HepG2 (cell line): ENCODE results near the gene REST. TPM values are rescaled to one million over a fixed set of nuclear protein-coding genes. Genes with fewer than 3 reads are reported as not detected.

ENCODE experiments used
- BCLAF1 ChIP-seq: fragments of 450-650 bp; IDR thresholded peaks from 2 replicates; pipeline ENCODE4 v1.6.1; 2017; ENCODE audit warnings: mild to moderate bottlenecking
- GTF3A ChIP-seq: sonication (generic); formaldehyde crosslinking; conservative IDR thresholded peaks from 2 replicates; pipeline ENCODE4 v1.4.0; 2020; ENCODE audit warnings: mild to moderate bottlenecking, missing genetic modification reagents
- MEIS2 ChIP-seq: sonication (generic); formaldehyde crosslinking; IDR thresholded peaks from 2 replicates; pipeline ENCODE4 v1.9.0; 2021; ENCODE audit warnings: mild to moderate bottlenecking, missing genetic modification reagents
- PBX3 ChIP-seq: sonication (generic); formaldehyde crosslinking; IDR thresholded peaks from 2 replicates; pipeline ENCODE4 v1.8.1; 2023; ENCODE audit warnings: missing genetic modification reagents, inconsistent platforms, borderline replicate concordance
- REPIN1 ChIP-seq: sonication (generic); formaldehyde crosslinking; IDR thresholded peaks from 2 replicates; pipeline ENCODE4 v1.8.0; 2022; ENCODE audit warnings: missing genetic modification reagents, low read depth, mild to moderate bottlenecking, borderline replicate concordance
- ZBTB44 ChIP-seq: sonication (generic); formaldehyde crosslinking; IDR thresholded peaks from 2 replicates; pipeline ENCODE4 v1.4.0; 2020; ENCODE audit warnings: missing genetic modification reagents
- ZNF121 ChIP-seq: sonication (generic); formaldehyde crosslinking; IDR thresholded peaks from 2 replicates; pipeline ENCODE4 v1.5.0; 2020; ENCODE audit warnings: mild to moderate bottlenecking, missing genetic modification reagents
- ZNF280D ChIP-seq: sonication (generic); formaldehyde crosslinking; IDR thresholded peaks from 2 replicates; pipeline ENCODE4 v1.5.1; 2020; ENCODE audit warnings: mild to moderate bottlenecking, missing genetic modification reagents
- polyA plus RNA-seq, 8 experiments: library from polyadenylated mRNA; depleted of rRNA in 3 of 8; stranded (reverse) in 7 of 8; unstranded in 1 of 8; fragments of >200 nt; fragmentation: Illumina TruSeq in 4 of 8; extraction: Trizol in 4 of 8; gene quantifications; 2 replicates each; pipeline versions ENCODE4 v1.2.1 to v1.2.3, GENCODE V29; 2011 to 2016; ENCODE audit warnings: low read depth in 4 of 8, missing spikeins in 1 of 8, mixed read lengths in 1 of 8; ENCODE audit not compliant: insufficient read depth in 1 of 8
- total RNA-seq, 5 experiments: library from RNA; depleted of rRNA; stranded (reverse); fragments of >200 nt; fragmentation: Illumina TruSeq; extraction: Trizol; gene quantifications; 2 replicates each; pipeline ENCODE4 v1.2.3, GENCODE V29; 2016; ENCODE audit warnings: low read depth in 1 of 5

REST gene
- total and polyA plus RNA-seq, 2 of the 13 experiments (the other 11 are each of a cell fraction or from before 2014, with no cell fraction given): 12.7 to 22.4 TPM

GRCh38 chr4:56961107-56961500 is 53.4 kb downstream of the REST start (continued):
- TF ChIP-seq BCLAF1 (no peak), ZBTB44 (no peak), ZNF280D (CRISPR knock-in tag) (no peak), GTF3A (CRISPR knock-in tag) (no peak), MEIS2 (no peak), REPIN1 (no peak), ZNF121 (CRISPR knock-in tag) (peak; percentile 33; the same call in 1 of the 2 replicates), PBX3 (CRISPR knock-in tag) (no peak)
- TF ChIP-seq, all 625 proteins: peak for 2
